HepG2 (cell line): ENCODE results near the gene TMEM9.

Experiments used
- NFIB ChIP-seq: sonication (generic); formaldehyde crosslinking; IDR thresholded peaks from 2 replicates; pipeline ENCODE4 v1.9.0; 2021; ENCODE audit warnings: missing genetic modification reagents, mild to moderate bottlenecking, borderline replicate concordance
- SALL2 ChIP-seq: sonication (generic); formaldehyde crosslinking; IDR thresholded peaks from 2 replicates; pipeline ENCODE4 v1.8.1; 2023; ENCODE audit warnings: mild to moderate bottlenecking, missing genetic modification reagents, inconsistent platforms
- ZBTB1 ChIP-seq: sonication (generic); formaldehyde crosslinking; IDR thresholded peaks from 2 replicates; pipeline ENCODE4 v1.4.0; 2020; ENCODE audit warnings: missing genetic modification reagents, borderline replicate concordance
- ZC3H4 ChIP-seq: sonication (generic); formaldehyde crosslinking; IDR thresholded peaks from 2 replicates; pipeline ENCODE4 v1.4.0; 2020; ENCODE audit warnings: missing genetic modification reagents, borderline replicate concordance
- ZNF121 ChIP-seq: sonication (generic); formaldehyde crosslinking; IDR thresholded peaks from 2 replicates; pipeline ENCODE4 v1.5.0; 2020; ENCODE audit warnings: mild to moderate bottlenecking, missing genetic modification reagents

DNA sequence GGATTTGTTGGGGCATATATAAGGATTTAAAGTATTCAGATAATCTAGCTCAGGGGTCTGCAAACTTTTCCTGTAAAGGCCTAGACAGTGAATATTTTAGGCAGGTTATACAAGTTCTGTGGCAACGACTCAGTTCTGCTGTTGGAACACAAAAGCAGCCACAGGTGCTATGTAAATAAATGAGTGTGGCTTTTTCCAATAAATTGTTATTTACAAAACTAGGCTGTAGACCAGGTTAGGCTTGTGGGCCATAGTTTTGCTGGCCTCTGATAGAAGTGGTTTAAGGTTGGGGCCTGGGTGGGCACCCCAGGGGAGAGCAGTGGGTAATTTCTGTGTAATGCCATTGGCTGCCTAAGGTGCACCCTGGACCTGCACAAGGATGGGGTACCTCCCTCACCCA, 19.5 kb upstream of the TMEM9 start:
- no peak for TF ChIP-seq ZC3H4 (CRISPR knock-in tag)
- TF ChIP-seq NFIB (CRISPR knock-in tag) = no peak
- TF ChIP-seq SALL2 (CRISPR knock-in tag) = no peak
- TF ChIP-seq ZBTB1 = no peak
- TF ChIP-seq ZNF121 (CRISPR knock-in tag) = no peak
